Liver (tissue), 9 donors: ENCODE results near the gene SH3BP5L. TPM values are rescaled to one million over a fixed set of nuclear protein-coding genes. Genes with fewer than 3 reads are reported as not detected.

Source experiments
- DNase-seq: peaks from one replicate; pipeline ENCODE4 v3.0.0-alpha.2; 2017; ENCODE audit warnings: low spot score
- H3K27ac ChIP-seq, 2 donors: one replicate each; pipeline ENCODE4 v1.7.0; 2013; ENCODE audit warnings: inconsistent platforms in 2 of 2, low read length in 2 of 2, control low read depth in 1 of 2, low read depth in 1 of 2, mild to moderate bottlenecking in 1 of 2
- H3K27me3 ChIP-seq, 4 donors: one replicate each; pipeline versions ENCODE4 v1.6.1 to v1.7.0; 2013; ENCODE audit warnings: low read length in 3 of 4, inconsistent platforms in 1 of 4, mild to moderate bottlenecking in 1 of 4, moderate library complexity in 1 of 4; ENCODE audit not compliant: control insufficient read depth in 4 of 4, insufficient read depth in 4 of 4
- H3K36me3 ChIP-seq, 4 donors: one replicate each; pipeline versions ENCODE4 v1.6.1 to v1.7.0; 2013; ENCODE audit warnings: low read length in 3 of 4, mild to moderate bottlenecking in 3 of 4, low read depth in 1 of 4, moderate library complexity in 1 of 4; ENCODE audit not compliant: control insufficient read depth in 4 of 4, insufficient read depth in 3 of 4
- H3K4me1 ChIP-seq, 4 donors: one replicate each; pipeline versions ENCODE4 v1.6.1 to v1.7.0; 2013; ENCODE audit warnings: low read length in 3 of 4, mild to moderate bottlenecking in 3 of 4, moderate library complexity in 1 of 4; ENCODE audit not compliant: control insufficient read depth in 4 of 4, insufficient read depth in 4 of 4
- H3K4me3 ChIP-seq, 3 donors: one replicate each; pipeline versions ENCODE4 v1.6.1 to v1.7.0; 2013; ENCODE audit warnings: low read length in 3 of 3, control low read depth in 1 of 3, low read depth in 1 of 3, mild to moderate bottlenecking in 1 of 3
- H3K9ac ChIP-seq, 2 donors: one replicate each; pipeline ENCODE4 v1.7.0; 2013; ENCODE audit warnings: low read length in 2 of 2, mild to moderate bottlenecking in 2 of 2, moderate library complexity in 2 of 2, control low read depth in 1 of 2, low read depth in 1 of 2
- H3K9me3 ChIP-seq, 4 donors: one replicate each; pipeline versions ENCODE4 v1.6.1 to v1.7.0; 2013; ENCODE audit warnings: low read length in 3 of 4; ENCODE audit not compliant: control insufficient read depth in 4 of 4
- EGR1 ChIP-seq, 2 donors: IDR thresholded peaks; 2 replicates each; pipeline ENCODE4 v1.6.1; 2016 to 2018; ENCODE audit warnings: antibody characterized with exemption in 2 of 2, low read depth in 2 of 2
- FOXA1 ChIP-seq: IDR thresholded peaks from 2 replicates; pipeline ENCODE4 v1.6.1; 2016; ENCODE audit warnings: antibody characterized with exemption
- FOXA2 ChIP-seq: IDR thresholded peaks from 2 replicates; pipeline ENCODE4 v1.6.1; 2016; ENCODE audit warnings: antibody characterized with exemption
- GABPA ChIP-seq, 2 donors: IDR thresholded peaks in 1 of 2; conservative IDR thresholded peaks in 1 of 2; 2 replicates each; pipeline ENCODE4 v1.6.1; 2016; ENCODE audit warnings: antibody characterized with exemption in 2 of 2, mild to moderate bottlenecking in 1 of 2, moderate library complexity in 1 of 2
- HNF4A ChIP-seq, 2 donors: conservative IDR thresholded peaks; 2 replicates each; pipeline ENCODE4 v1.6.1; 2016; ENCODE audit warnings: antibody characterized with exemption in 2 of 2, mild to moderate bottlenecking in 2 of 2
- HNF4G ChIP-seq: IDR thresholded peaks from 2 replicates; pipeline ENCODE4 v1.6.1; 2016; ENCODE audit warnings: antibody characterized with exemption
- JUND ChIP-seq, 2 donors: IDR thresholded peaks; 2 replicates each; pipeline ENCODE4 v1.6.1; 2016; ENCODE audit warnings: antibody characterized with exemption in 2 of 2
- NR2F2 ChIP-seq: IDR thresholded peaks from 2 replicates; pipeline ENCODE4 v1.6.1; 2016; ENCODE audit warnings: antibody characterized with exemption
- RAD21 ChIP-seq, 2 donors: IDR thresholded peaks; 2 replicates each; pipeline ENCODE4 v1.6.1; 2016; ENCODE audit warnings: antibody characterized with exemption in 2 of 2, mild to moderate bottlenecking in 2 of 2
- SP1 ChIP-seq: IDR thresholded peaks from 2 replicates; pipeline ENCODE4 v1.6.1; 2018; ENCODE audit warnings: antibody characterized with exemption, mild to moderate bottlenecking
- TAF1 ChIP-seq: conservative IDR thresholded peaks from 2 replicates; pipeline ENCODE4 v1.6.1; 2016; ENCODE audit warnings: antibody characterized with exemption, mild to moderate bottlenecking
- YY1 ChIP-seq: IDR thresholded peaks from 2 replicates; pipeline ENCODE4 v1.6.1; 2016; ENCODE audit warnings: antibody characterized with exemption, mild to moderate bottlenecking
- WGBS: extraction: QIAGEN DNeasy Blood & Tissue Kit; methylation state at CpG from one replicate; pipeline ENCODE4 v1.1.7; 2013; 5-methylcytosine and 5-hydroxymethylcytosine counted together
- polyA plus RNA-seq, 2 donors: library from polyadenylated mRNA; stranded (reverse) in 1 of 2; unstranded in 1 of 2; fragments of 200-250 nt in 1 of 2; fragments of >200 nt in 1 of 2; fragmentation: Nextera tagmentation in 1 of 2; extraction: Ambion mirVana in 1 of 2; gene quantifications; one replicate each; pipeline versions ENCODE4 v1.2.1 to v1.2.3, GENCODE V29; 2013 to 2015
- total RNA-seq, 2 donors: library from RNA; depleted of rRNA; stranded (reverse); fragments of >200 nt; gene quantifications; one replicate each; pipeline ENCODE4 v1.2.3, GENCODE V29; 2014
- TF ChIP-seq, protein P1 (sequence below): IDR thresholded peaks from 2 replicates; pipeline ENCODE4 v1.6.1; 2016; ENCODE audit warnings: antibody characterized with exemption
- TF ChIP-seq, protein P2 (sequence below): IDR thresholded peaks from 2 replicates; pipeline ENCODE4 v1.6.1; 2016; ENCODE audit warnings: antibody characterized with exemption
- TF ChIP-seq, protein P3 (sequence below): fragments of 150-350 bp; IDR thresholded peaks from 2 replicates; pipeline ENCODE4 v1.5.1; 2017; ENCODE audit warnings: improper control_type of control experiment, low read depth, low read length; ENCODE audit not compliant: missing input control
- TF ChIP-seq, protein P4 (sequence below): IDR thresholded peaks from 2 replicates; pipeline ENCODE4 v1.6.1; 2016; ENCODE audit warnings: antibody characterized with exemption, mild to moderate bottlenecking
- TF ChIP-seq, protein P5 (sequence below): IDR thresholded peaks from 2 replicates; pipeline ENCODE4 v1.6.1; 2016; ENCODE audit warnings: antibody characterized with exemption
- donor health status: healthy.
- donor health status: healthy.
- donor health status: healthy.
- donor health status: healthy.
- donor health status: healthy.

Gene SH3BP5L
- total and polyA plus RNA-seq, 4 donors: 1.5 to 16.4 (median 12.4) TPM

DNA sequence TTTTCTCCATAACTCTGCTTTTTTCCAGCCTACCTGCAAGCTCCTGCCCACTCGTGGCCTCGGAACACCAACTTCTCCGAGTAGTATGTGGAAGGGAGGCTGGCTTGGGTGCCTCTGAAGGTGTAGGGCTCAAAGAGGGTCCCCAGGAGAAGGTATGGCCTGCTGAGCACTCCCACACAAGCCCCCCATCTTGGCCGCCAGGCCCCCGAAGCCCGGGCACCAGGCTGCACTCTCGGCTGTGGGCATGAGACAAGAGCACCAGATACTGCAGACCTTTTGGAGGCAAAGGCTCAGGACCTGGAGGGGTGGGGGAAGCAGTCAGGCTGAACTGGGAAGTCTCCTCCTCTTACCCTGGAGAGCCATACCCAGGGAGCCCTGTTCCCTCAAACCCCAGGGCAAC is 31.5 kb upstream of the SH3BP5L start (continued):
- no peak for TF ChIP-seq SP1
- TF ChIP-seq FOXA1: no peak
- TF ChIP-seq GABPA (IDR thresholded peaks at IDR 0.05 in 1 of 2, conservative IDR thresholded peaks at IDR 0.05 in 1 of 2): no peak

DNA sequence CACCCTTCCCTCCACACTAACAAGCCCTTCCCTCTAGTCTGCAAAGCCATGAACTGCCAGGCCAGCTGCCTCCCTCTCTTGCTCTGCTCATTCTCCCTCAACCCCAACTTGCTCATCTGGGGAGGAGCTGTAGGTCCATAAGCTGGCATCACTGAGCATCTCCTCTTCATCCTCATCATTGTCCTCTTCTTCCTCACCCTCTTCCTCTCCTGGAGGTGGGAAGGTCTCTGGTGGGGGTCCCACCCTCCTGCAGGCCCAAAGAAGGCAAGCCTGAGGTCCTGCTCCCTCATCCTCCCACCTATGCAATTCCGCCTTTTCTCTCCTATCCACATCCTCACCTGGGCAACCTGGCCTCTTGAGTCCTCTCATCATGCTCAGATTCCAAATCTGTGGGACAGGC is 30.5 kb upstream of the SH3BP5L start:
- Histone ChIP-seq H3K4me1 (peaks cover 4 to 21% (median 10%) of the 10 kb centered on the region in 4 donors), H3K9ac (no peak overlapping the region), H3K9me3 (no peaks in the 10 kb centered on the region), H3K27me3 (no peaks in the 10 kb centered on the region), H3K4me3 (no peak overlapping the region), H3K36me3 (peaks cover 0 to 4% (median 1%) of the 10 kb centered on the region in 4 donors), H3K27ac (no peak overlapping the region)
- TF ChIP-seq, protein P1, sequence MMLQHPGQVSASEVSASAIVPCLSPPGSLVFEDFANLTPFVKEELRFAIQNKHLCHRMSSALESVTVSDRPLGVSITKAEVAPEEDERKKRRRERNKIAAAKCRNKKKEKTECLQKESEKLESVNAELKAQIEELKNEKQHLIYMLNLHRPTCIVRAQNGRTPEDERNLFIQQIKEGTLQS: no peak
- no peak for TF ChIP-seq TAF1
- no peak for TF ChIP-seq RAD21 (IDR thresholded peaks at IDR 0.05)
- no peak for TF ChIP-seq FOXA1
- no peak for TF ChIP-seq FOXA2
- TF ChIP-seq, protein P2, sequence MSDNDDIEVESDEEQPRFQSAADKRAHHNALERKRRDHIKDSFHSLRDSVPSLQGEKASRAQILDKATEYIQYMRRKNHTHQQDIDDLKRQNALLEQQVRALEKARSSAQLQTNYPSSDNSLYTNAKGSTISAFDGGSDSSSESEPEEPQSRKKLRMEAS: no peak
- no peak for TF ChIP-seq HNF4A (conservative IDR thresholded peaks at IDR 0.05)
- TF ChIP-seq, protein P3, sequence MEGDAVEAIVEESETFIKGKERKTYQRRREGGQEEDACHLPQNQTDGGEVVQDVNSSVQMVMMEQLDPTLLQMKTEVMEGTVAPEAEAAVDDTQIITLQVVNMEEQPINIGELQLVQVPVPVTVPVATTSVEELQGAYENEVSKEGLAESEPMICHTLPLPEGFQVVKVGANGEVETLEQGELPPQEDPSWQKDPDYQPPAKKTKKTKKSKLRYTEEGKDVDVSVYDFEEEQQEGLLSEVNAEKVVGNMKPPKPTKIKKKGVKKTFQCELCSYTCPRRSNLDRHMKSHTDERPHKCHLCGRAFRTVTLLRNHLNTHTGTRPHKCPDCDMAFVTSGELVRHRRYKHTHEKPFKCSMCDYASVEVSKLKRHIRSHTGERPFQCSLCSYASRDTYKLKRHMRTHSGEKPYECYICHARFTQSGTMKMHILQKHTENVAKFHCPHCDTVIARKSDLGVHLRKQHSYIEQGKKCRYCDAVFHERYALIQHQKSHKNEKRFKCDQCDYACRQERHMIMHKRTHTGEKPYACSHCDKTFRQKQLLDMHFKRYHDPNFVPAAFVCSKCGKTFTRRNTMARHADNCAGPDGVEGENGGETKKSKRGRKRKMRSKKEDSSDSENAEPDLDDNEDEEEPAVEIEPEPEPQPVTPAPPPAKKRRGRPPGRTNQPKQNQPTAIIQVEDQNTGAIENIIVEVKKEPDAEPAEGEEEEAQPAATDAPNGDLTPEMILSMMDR: no peak
- TF ChIP-seq NR2F2: no peak
- TF ChIP-seq JUND (IDR thresholded peaks at IDR 0.05): no peak
- TF ChIP-seq, protein P4, sequence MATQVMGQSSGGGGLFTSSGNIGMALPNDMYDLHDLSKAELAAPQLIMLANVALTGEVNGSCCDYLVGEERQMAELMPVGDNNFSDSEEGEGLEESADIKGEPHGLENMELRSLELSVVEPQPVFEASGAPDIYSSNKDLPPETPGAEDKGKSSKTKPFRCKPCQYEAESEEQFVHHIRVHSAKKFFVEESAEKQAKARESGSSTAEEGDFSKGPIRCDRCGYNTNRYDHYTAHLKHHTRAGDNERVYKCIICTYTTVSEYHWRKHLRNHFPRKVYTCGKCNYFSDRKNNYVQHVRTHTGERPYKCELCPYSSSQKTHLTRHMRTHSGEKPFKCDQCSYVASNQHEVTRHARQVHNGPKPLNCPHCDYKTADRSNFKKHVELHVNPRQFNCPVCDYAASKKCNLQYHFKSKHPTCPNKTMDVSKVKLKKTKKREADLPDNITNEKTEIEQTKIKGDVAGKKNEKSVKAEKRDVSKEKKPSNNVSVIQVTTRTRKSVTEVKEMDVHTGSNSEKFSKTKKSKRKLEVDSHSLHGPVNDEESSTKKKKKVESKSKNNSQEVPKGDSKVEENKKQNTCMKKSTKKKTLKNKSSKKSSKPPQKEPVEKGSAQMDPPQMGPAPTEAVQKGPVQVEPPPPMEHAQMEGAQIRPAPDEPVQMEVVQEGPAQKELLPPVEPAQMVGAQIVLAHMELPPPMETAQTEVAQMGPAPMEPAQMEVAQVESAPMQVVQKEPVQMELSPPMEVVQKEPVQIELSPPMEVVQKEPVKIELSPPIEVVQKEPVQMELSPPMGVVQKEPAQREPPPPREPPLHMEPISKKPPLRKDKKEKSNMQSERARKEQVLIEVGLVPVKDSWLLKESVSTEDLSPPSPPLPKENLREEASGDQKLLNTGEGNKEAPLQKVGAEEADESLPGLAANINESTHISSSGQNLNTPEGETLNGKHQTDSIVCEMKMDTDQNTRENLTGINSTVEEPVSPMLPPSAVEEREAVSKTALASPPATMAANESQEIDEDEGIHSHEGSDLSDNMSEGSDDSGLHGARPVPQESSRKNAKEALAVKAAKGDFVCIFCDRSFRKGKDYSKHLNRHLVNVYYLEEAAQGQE: no peak
- no peak for TF ChIP-seq GABPA (IDR thresholded peaks at IDR 0.05 in 1 of 2, conservative IDR thresholded peaks at IDR 0.05 in 1 of 2)
- no peak for TF ChIP-seq YY1
- DNase-seq: no peak
- 100% methylated on average over 1 of the region's 1 CpG for WGBS

DNA sequence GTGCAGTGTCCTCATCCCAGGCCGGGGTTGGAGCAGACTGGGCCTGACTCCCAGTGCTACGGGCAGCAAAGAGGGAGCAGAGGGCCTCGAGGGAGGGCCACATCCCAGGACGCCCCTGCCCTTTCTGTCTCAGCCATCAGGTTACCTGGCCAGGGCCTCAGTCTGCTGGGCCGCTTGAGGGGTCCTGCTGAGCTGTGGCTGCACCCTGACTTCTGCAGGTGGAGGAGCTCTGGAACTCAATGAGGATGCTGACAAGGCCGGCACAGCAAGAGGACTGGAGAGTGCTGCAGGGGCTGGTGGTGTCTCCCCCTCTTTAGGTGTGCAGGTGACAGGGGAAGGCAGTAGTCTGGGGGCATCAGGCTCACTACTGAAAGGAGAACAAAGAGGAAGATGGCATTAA is 29.9 kb upstream of the SH3BP5L start:
- DNase-seq: no peak
- Histone ChIP-seq H3K9me3 (no peaks in the 10 kb centered on the region), H3K36me3 (peaks cover 0 to 4% (median 1%) of the 10 kb centered on the region in 4 donors), H3K27me3 (no peaks in the 10 kb centered on the region), H3K4me3 (no peak overlapping the region), H3K27ac (no peak overlapping the region), H3K4me1 (peaks cover 4 to 21% (median 10%) of the 10 kb centered on the region in 4 donors), H3K9ac (no peak overlapping the region)
- 97% methylated on average over 6 of the region's 6 CpGs for WGBS
- TF ChIP-seq NR2F2: no peak
- TF ChIP-seq SP1: no peak
- TF ChIP-seq, protein P5, sequence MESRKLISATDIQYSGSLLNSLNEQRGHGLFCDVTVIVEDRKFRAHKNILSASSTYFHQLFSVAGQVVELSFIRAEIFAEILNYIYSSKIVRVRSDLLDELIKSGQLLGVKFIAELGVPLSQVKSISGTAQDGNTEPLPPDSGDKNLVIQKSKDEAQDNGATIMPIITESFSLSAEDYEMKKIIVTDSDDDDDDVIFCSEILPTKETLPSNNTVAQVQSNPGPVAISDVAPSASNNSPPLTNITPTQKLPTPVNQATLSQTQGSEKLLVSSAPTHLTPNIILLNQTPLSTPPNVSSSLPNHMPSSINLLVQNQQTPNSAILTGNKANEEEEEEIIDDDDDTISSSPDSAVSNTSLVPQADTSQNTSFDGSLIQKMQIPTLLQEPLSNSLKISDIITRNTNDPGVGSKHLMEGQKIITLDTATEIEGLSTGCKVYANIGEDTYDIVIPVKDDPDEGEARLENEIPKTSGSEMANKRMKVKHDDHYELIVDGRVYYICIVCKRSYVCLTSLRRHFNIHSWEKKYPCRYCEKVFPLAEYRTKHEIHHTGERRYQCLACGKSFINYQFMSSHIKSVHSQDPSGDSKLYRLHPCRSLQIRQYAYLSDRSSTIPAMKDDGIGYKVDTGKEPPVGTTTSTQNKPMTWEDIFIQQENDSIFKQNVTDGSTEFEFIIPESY: no peak
- TF ChIP-seq, protein P1: no peak
- no peak for TF ChIP-seq HNF4G
- TF ChIP-seq, protein P4: no peak
- TF ChIP-seq, protein P2: no peak
- TF ChIP-seq EGR1 (IDR thresholded peaks at IDR 0.05; ENCODE audit: low read depth in 2 of 2): no peak
